Natural killer cell (primary cell): ENCODE data around the gene FTCD. TPM values are rescaled to one million over a fixed set of nuclear protein-coding genes. Genes with fewer than 3 reads are reported as not detected.
A peak's percentile ranks its signal among the peaks of the same experiment; 100 is the strongest.

Experiments
- ATAC-seq, 3 donors: fragments of 150-1000 bp in 2 of 3; fragments of 200-7000 bp in 1 of 3; cut with Tn5 transposase; 1 replicate in 1 of 3; 2 replicates in 2 of 3; pipeline ENCODE4 v1.10.0; 2021; ENCODE audit warnings: mild to moderate bottlenecking in 2 of 3, moderate library complexity in 2 of 3
- DNase-seq, 2 donors: peaks; one replicate each; pipeline versions ENCODE4 v3.0.0 to v3.0.0-alpha.2; 2013 to 2021; ENCODE audit warnings: mixed read lengths in 1 of 2
- H3K27ac ChIP-seq: one replicate; pipeline ENCODE4 v1.5.1; 2013; ENCODE audit warnings: mild to moderate bottlenecking, low read length
- H3K27me3 ChIP-seq: one replicate; pipeline ENCODE4 v1.6.1; 2013; ENCODE audit warnings: low read length; ENCODE audit not compliant: control insufficient read depth, insufficient read depth
- H3K36me3 ChIP-seq: one replicate; pipeline ENCODE4 v1.6.1; 2013; ENCODE audit warnings: low read length; ENCODE audit not compliant: control insufficient read depth, insufficient read depth
- H3K4me1 ChIP-seq: one replicate; pipeline ENCODE4 v1.6.1; 2013; ENCODE audit warnings: low read length; ENCODE audit not compliant: control insufficient read depth, insufficient read depth
- H3K4me3 ChIP-seq: one replicate; pipeline ENCODE4 v1.5.1; 2013; ENCODE audit warnings: low read length
- H3K9me3 ChIP-seq: one replicate; pipeline ENCODE4 v1.6.1; 2013; ENCODE audit warnings: low read length; ENCODE audit not compliant: control insufficient read depth, insufficient read depth
- H3K27ac Mint-ChIP-seq, 2 donors: one replicate each; pipeline ENCODE4 v1.8.0; 2022; ENCODE audit warnings: mild to moderate bottlenecking in 2 of 2, mixed read lengths in 2 of 2, moderate library complexity in 1 of 2
- H3K27me3 Mint-ChIP-seq, 2 donors: one replicate each; pipeline ENCODE4 v1.8.0; 2022; ENCODE audit warnings: low read depth in 2 of 2, mixed read lengths in 2 of 2
- H3K36me3 Mint-ChIP-seq: one replicate; pipeline ENCODE4 v1.8.0; 2022; ENCODE audit warnings: mixed read lengths
- H3K4me1 Mint-ChIP-seq, 2 donors: one replicate each; pipeline ENCODE4 v1.8.0; 2022; ENCODE audit warnings: mixed read lengths in 2 of 2
- H3K4me3 Mint-ChIP-seq: one replicate; pipeline ENCODE4 v1.8.0; 2022; ENCODE audit warnings: mild to moderate bottlenecking, moderate library complexity, mixed read lengths
- H3K9me3 Mint-ChIP-seq, 2 donors: one replicate each; pipeline ENCODE4 v1.8.0; 2022; ENCODE audit warnings: mixed read lengths in 2 of 2
- CTCF ChIP-seq: fragments of 200-600 bp; IDR thresholded peaks from one replicate; pipeline ENCODE4 v1.8.0; 2022; ENCODE audit warnings: antibody characterized with exemption
- WGBS: methylation state at CpG from one replicate; pipeline ENCODE4 v1.1.7; 2013; ENCODE audit warnings: missing lambda C conversion rate; ENCODE audit not compliant: insufficient coverage; 5-methylcytosine and 5-hydroxymethylcytosine counted together
- intact Hi-C: fragments of 100-400 bp; cut with micrococcal nuclease; formaldehyde crosslinking; loops from one replicate; pipeline ENCODE4 v1.14.2; 2022
- total RNA-seq, 4 donors: library from RNA; stranded (reverse); fragments of 120-200 nt in 1 of 4; gene quantifications; one replicate each; pipeline versions ENCODE4 v1.2.3 to v1.2.4, GENCODE V29; 2013 to 2022

FTCD gene
- total RNA-seq, 3 donors from 2014 or later (not counting 1 experiment from before 2014, with no cell fraction given) = 0.34 TPM; not detected in 2

DNA sequence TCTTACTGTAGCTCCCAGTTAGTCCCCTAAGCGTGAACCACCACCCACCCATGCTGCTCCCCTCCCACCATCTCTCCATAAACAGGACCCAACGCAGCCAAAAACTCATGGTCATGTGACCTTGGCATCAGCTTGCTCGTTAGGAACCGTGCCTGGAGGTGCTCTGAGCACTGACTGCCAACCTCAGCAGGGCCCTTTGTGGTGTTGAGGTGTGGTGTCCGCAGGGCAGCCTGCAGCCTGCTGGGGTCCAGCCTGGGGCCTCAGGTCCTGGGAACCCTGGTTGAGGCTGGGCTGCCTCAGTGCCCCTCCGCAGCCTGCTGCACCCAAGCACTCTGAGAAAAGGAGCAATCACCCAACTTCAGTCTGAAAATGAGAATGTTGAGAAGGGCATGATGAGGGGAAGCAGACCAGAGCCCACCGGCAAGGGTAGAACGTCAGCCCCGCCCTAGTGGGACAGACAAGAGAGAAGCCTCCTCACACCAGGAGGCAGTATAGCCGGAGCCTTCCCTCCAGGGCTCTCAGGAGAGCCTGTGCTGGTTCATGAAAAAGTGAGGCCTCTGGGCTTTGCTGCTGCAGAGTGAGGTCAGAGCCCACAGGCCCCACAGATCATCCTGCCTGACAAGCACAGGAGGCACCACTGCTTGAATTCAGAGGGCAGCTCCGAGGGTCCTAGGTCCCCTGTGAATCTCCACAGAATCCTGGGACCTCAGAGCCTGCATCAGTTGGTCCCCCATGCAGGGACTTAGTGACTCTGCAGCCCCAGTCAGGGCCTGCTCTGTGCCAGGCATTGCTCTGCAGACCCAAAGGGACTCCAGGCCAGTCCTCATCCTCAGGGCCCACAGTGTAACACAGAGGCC is 62.3 kb downstream of the FTCD start:
- Mint-ChIP-seq H3K27me3 (peaks cover 8 to 12% of the 10 kb centered on the region in 2 donors), H3K9me3 (peaks cover 8 to 13% of the 10 kb centered on the region in 2 donors), H3K4me3 (no peak overlapping the region), H3K4me1 (peaks cover 0 to 23% of the 10 kb centered on the region in 2 donors), H3K36me3 (peaks cover 5% of the 10 kb centered on the region), H3K27ac (no peak overlapping the region)
- no peaks in the 10 kb centered on the region for H3K36me3 ChIP-seq
- WGBS = 82% methylated on average over 11 of the region's 11 CpGs
- no peak overlapping the region for H3K27ac ChIP-seq
- H3K27me3 ChIP-seq = peaks cover 4% of the 10 kb centered on the region
- H3K4me1 ChIP-seq = peaks cover 30% of the 10 kb centered on the region
- peaks cover 5% of the 10 kb centered on the region for H3K9me3 ChIP-seq
- no peak overlapping the region for H3K4me3 ChIP-seq
- ATAC-seq = no peak
- TF ChIP-seq CTCF = no peak
- intact Hi-C loops = no loop called here
- peak in 1 of 2 donors; percentile 10 for DNase-seq

DNA sequence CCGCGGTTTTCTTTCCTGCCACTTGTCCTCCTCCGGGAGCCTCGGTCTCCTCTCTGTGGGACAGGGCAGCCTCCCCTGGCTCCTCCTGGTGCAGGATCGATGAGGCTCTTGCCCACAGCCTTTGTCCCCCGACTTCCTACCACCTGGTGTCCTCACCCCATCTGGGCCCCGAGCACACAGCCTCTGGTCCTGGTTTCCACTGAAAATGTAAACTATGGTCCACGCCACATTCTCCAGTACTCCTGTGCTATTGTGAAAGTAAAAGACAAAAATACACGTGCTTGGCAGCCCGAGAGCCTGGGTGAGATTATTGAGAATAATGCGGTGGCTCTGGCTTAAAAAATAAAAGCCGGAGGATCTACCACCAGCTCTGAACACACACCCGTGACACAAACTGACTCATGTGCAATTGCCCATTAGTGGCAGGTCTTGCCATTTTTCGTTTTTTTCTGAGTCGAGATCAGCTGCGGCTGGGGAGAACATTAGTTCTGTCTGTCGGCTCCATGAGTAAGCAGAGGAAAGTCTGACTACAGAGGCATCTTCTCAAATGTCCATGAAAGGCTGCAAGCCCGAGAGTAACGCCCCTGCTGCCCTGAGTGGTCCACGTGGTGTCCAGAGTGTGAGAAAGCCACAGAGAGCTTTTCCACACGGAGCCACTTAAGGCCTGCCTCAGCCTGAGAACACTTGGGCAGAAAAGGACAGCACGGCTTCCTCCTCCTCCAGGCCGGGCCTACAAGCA is 63.2 kb downstream of the FTCD start:
- Mint-ChIP-seq H3K9me3 (peaks cover 8 to 13% of the 10 kb centered on the region in 2 donors), H3K4me1 (peaks cover 0 to 23% of the 10 kb centered on the region in 2 donors)

DNA sequence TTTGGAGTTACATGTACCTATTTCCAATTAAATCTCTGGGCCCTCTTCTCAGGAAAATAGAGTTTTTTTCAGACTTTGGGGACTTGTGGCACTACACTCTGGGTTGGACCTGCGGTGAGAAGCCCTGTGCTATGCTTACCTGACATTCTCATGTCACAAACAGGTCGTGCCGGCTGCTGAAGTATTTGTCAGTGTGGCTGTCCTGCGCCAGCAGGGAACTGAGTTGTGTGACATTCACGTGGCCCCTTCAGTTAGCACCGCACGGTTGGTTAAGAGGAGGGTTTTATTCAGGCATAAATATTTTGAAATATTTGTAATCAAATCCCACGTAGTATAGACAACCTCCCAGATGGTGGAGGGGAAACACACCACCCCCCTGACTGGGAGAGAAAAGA is 63.8 kb downstream of the FTCD start:
- intact Hi-C loops = no loop called here

More for the DNA sequence above, 63.2 kb downstream of the FTCD start:
- peaks cover 28% of the 10 kb centered on the region for H3K4me1 ChIP-seq
- Mint-ChIP-seq H3K36me3 (peaks cover 8% of the 10 kb centered on the region), H3K27me3 (peaks cover 11 to 12% of the 10 kb centered on the region in 2 donors), H3K27ac (peak overlapping the region in 1 of 2 donors; percentile 52), H3K4me3 (no peak overlapping the region)
- no peak overlapping the region for H3K4me3 ChIP-seq
- 89% methylated on average over 23 of the region's 23 CpGs for WGBS
- TF ChIP-seq CTCF = no peak
- H3K27ac ChIP-seq = no peak overlapping the region
- H3K36me3 ChIP-seq = no peaks in the 10 kb centered on the region
- intact Hi-C loops = no loop called here
- peaks cover 5% of the 10 kb centered on the region for H3K9me3 ChIP-seq
- peaks cover 4% of the 10 kb centered on the region for H3K27me3 ChIP-seq
- ATAC-seq (no peak), DNase-seq (no peak)

More for the DNA sequence above, 63.8 kb downstream of the FTCD start:
- WGBS = 100% methylated on average over 5 of the region's 8 CpGs
- Mint-ChIP-seq H3K9me3 (peaks cover 8 to 13% of the 10 kb centered on the region in 2 donors), H3K27ac (peak overlapping the region; percentile 47 to 83), H3K4me1 (peaks cover 0 to 17% of the 10 kb centered on the region in 2 donors), H3K36me3 (peaks cover 8% of the 10 kb centered on the region), H3K27me3 (peaks cover 11% of the 10 kb centered on the region in 2 donors), H3K4me3 (no peak overlapping the region)
- DNase-seq = no peak
- H3K9me3 ChIP-seq = peaks cover 5% of the 10 kb centered on the region
- peaks cover 26% of the 10 kb centered on the region for H3K4me1 ChIP-seq
- no peak for TF ChIP-seq CTCF
- no peak for ATAC-seq
- no peak overlapping the region for H3K4me3 ChIP-seq
- no peaks in the 10 kb centered on the region for H3K36me3 ChIP-seq
- peaks cover 2% of the 10 kb centered on the region for H3K27me3 ChIP-seq
- H3K27ac ChIP-seq = no peak overlapping the region
